Mesenchymal stem cell (in vitro differentiated cells and primary cell): ENCODE results near the gene IRAK3.

ENCODE experiments used
- DNase-seq: peaks from one replicate; pipeline ENCODE4 v3.0.0-alpha.2; 2013
- H2AFZ ChIP-seq: one replicate; pipeline ENCODE4 v1.6.1; 2013; ENCODE audit warnings: low read depth, mild to moderate bottlenecking, control low read depth, inconsistent platforms, low read length, moderate library complexity
- H2AK5ac ChIP-seq: 2 replicates; pipeline ENCODE4 v1.6.1; 2013; ENCODE audit warnings: low read length, moderate library complexity, mild to moderate bottlenecking, inconsistent platforms; ENCODE audit not compliant: severe bottlenecking
- H2BK120ac ChIP-seq: one replicate; pipeline ENCODE4 v1.6.1; 2013; ENCODE audit warnings: low read depth, mild to moderate bottlenecking, inconsistent platforms, low read length, moderate library complexity
- H2BK12ac ChIP-seq, 2 experiments: one replicate each; pipeline ENCODE4 v1.6.1; 2013; ENCODE audit warnings: inconsistent platforms in 2 of 2, low read length in 2 of 2, mild to moderate bottlenecking in 2 of 2, moderate library complexity in 2 of 2, control low read depth in 1 of 2
- H2BK15ac ChIP-seq: one replicate; pipeline ENCODE4 v1.6.1; 2013; ENCODE audit warnings: mild to moderate bottlenecking, low read depth, inconsistent platforms; ENCODE audit not compliant: poor library complexity, severe bottlenecking
- H2BK5ac ChIP-seq: 2 replicates; pipeline ENCODE4 v1.6.1; 2013; ENCODE audit warnings: low read depth, mild to moderate bottlenecking, low read length, control low read depth, inconsistent platforms; ENCODE audit not compliant: poor library complexity, severe bottlenecking
- H3K14ac ChIP-seq, 2 experiments: one replicate each; pipeline ENCODE4 v1.6.1; 2013; ENCODE audit warnings: inconsistent platforms in 2 of 2, low read length in 2 of 2, control low read depth in 1 of 2, mild to moderate bottlenecking in 1 of 2, moderate library complexity in 1 of 2
- H3K18ac ChIP-seq, 2 experiments: one replicate each; pipeline ENCODE4 v1.6.1; 2013; ENCODE audit warnings: inconsistent platforms in 2 of 2, low read length in 2 of 2, control low read depth in 1 of 2, low read depth in 1 of 2, mild to moderate bottlenecking in 1 of 2
- H3K23ac ChIP-seq, 2 experiments: one replicate each; pipeline ENCODE4 v1.6.1; 2013; ENCODE audit warnings: inconsistent platforms in 2 of 2, low read length in 2 of 2, mild to moderate bottlenecking in 2 of 2, moderate library complexity in 2 of 2, control low read depth in 1 of 2
- H3K27ac ChIP-seq: 2 replicates; pipeline ENCODE4 v1.5.1; 2013; ENCODE audit warnings: mild to moderate bottlenecking, moderate library complexity, low read length, control low read depth, inconsistent platforms; ENCODE audit not compliant: poor library complexity, severe bottlenecking
- H3K27me3 ChIP-seq, 2 experiments: 2 replicates each; pipeline versions ENCODE4 v1.6.1 to v1.7.0; 2013; ENCODE audit warnings: low read length in 2 of 2, mild to moderate bottlenecking in 2 of 2, moderate library complexity in 2 of 2, control low read depth in 1 of 2, inconsistent platforms in 1 of 2; ENCODE audit not compliant: control insufficient read depth in 1 of 2, insufficient read depth in 1 of 2
- H3K36me3 ChIP-seq, 2 experiments: 2 replicates each; pipeline versions ENCODE4 v1.6.1 to v1.7.0; 2013; ENCODE audit warnings: low read length in 2 of 2, control low read depth in 1 of 2, inconsistent platforms in 1 of 2, low read depth in 1 of 2, mild to moderate bottlenecking in 1 of 2; ENCODE audit not compliant: insufficient read depth in 2 of 2, control insufficient read depth in 1 of 2
- H3K4ac ChIP-seq, 2 experiments: one replicate each; pipeline ENCODE4 v1.6.1; 2013; ENCODE audit warnings: inconsistent platforms in 2 of 2, low read length in 2 of 2, mild to moderate bottlenecking in 2 of 2, moderate library complexity in 2 of 2, control low read depth in 1 of 2, low read depth in 1 of 2
- H3K4me1 ChIP-seq: 2 replicates; pipeline ENCODE4 v1.6.1; 2013; ENCODE audit warnings: low read depth, low read length, control low read depth; ENCODE audit not compliant: control insufficient read depth, insufficient read depth
- H3K4me2 ChIP-seq: 2 replicates; pipeline ENCODE4 v1.6.1; 2013; ENCODE audit warnings: low read length, mild to moderate bottlenecking, inconsistent platforms; ENCODE audit not compliant: poor library complexity, severe bottlenecking
- H3K4me3 ChIP-seq, 2 experiments: 2 replicates each; pipeline versions ENCODE4 v1.5.1 to v1.7.0; 2013; ENCODE audit warnings: low read length in 2 of 2, mild to moderate bottlenecking in 2 of 2, control low read depth in 1 of 2, low read depth in 1 of 2; ENCODE audit not compliant: insufficient read depth in 1 of 2
- H3K79me1 ChIP-seq: replicated peaks from 2 replicates; pipeline ENCODE4 v1.6.1; 2013; ENCODE audit warnings: mild to moderate bottlenecking, control low read depth, low read length, inconsistent platforms; ENCODE audit not compliant: poor library complexity, severe bottlenecking
- H3K9ac ChIP-seq: 2 replicates; pipeline ENCODE4 v1.7.0; 2013; ENCODE audit warnings: mild to moderate bottlenecking, low read length, moderate library complexity
- H3K9me3 ChIP-seq: 2 replicates; pipeline ENCODE4 v1.7.0; 2013; ENCODE audit warnings: mild to moderate bottlenecking, low read length; ENCODE audit not compliant: control insufficient read depth
- H4K8ac ChIP-seq: one replicate; pipeline ENCODE4 v1.6.1; 2013; ENCODE audit warnings: inconsistent platforms, mild to moderate bottlenecking, low read length, moderate library complexity
- H4K91ac ChIP-seq: one replicate; pipeline ENCODE4 v1.6.1; 2013; ENCODE audit warnings: mild to moderate bottlenecking, low read length, inconsistent platforms
- WGBS: methylation state at CpG from one replicate; pipeline ENCODE4 v1.1.7; 2013; ENCODE audit warnings: mixed read lengths; 5-methylcytosine and 5-hydroxymethylcytosine counted together

IRAK3 gene

GRCh38 chr12:66160704-66161103 lies 28.3 kb upstream of the IRAK3 start:
- H2AK5ac ChIP-seq, result no peak overlapping the region
- no peak overlapping the region for H3K4me2 ChIP-seq
- H3K18ac ChIP-seq, result no peak overlapping the region
- H3K4me3 ChIP-seq, result no peak overlapping the region
- H2BK15ac ChIP-seq, result no peak overlapping the region
- peaks cover 15% of the 10 kb centered on the region for H3K79me1 ChIP-seq
- H3K23ac ChIP-seq, result no peak overlapping the region
- no peak overlapping the region for H3K9ac ChIP-seq
- no peak overlapping the region for H2BK5ac ChIP-seq
- H2BK12ac ChIP-seq, result no peak overlapping the region
- peaks cover 4 to 21% of the 10 kb centered on the region in 2 experiments for H3K36me3 ChIP-seq
- DNase-seq, result no peak
- H3K4ac ChIP-seq, result no peak overlapping the region
- H3K4me1 ChIP-seq, result no peaks in the 10 kb centered on the region
- WGBS, result 97% methylated on average over 22 of the region's 28 CpGs
- peak overlapping the region; percentile 75 for H4K91ac ChIP-seq
- no peak overlapping the region for H3K27ac ChIP-seq
- no peak overlapping the region for H2BK120ac ChIP-seq
- H3K9me3 ChIP-seq, result peaks cover 5% of the 10 kb centered on the region
- H2AFZ ChIP-seq, result no peak overlapping the region
- H4K8ac ChIP-seq, result no peak overlapping the region
- no peaks in the 10 kb centered on the region for H3K27me3 ChIP-seq
- no peak overlapping the region for H3K14ac ChIP-seq

- Histone ChIP-seq H2AFZ (no peak overlapping the region), H2BK5ac (no peak overlapping the region), H3K79me1 (peaks cover 10% of the 10 kb centered on the region), H3K9me3 (peaks cover 5% of the 10 kb centered on the region), H3K27ac (no peak overlapping the region), H3K14ac (no peak overlapping the region), H4K8ac (no peak overlapping the region), H3K4me3 (no peak overlapping the region), H3K18ac (no peak overlapping the region), H2BK120ac (no peak overlapping the region), H3K9ac (no peak overlapping the region), H4K91ac (no peak overlapping the region), H3K4me2 (no peak overlapping the region), H3K4me1 (no peaks in the 10 kb centered on the region), H2AK5ac (no peak overlapping the region), H2BK12ac (no peak overlapping the region), H3K36me3 (peaks cover 4 to 37% of the 10 kb centered on the region in 2 experiments), H3K27me3 (no peaks in the 10 kb centered on the region), H3K23ac (no peak overlapping the region), H2BK15ac (no peak overlapping the region), H3K4ac (no peak overlapping the region)
- 97% methylated on average over 2 of the region's 2 CpGs for WGBS
- no peak for DNase-seq
Measured at GRCh38 chr12:66162701-66163100, 26.3 kb upstream of the IRAK3 start.

GRCh38 chr12:66163289-66163688 lies 25.7 kb upstream of the IRAK3 start:
- Histone ChIP-seq H3K4me2 (no peak overlapping the region), H3K23ac (no peak overlapping the region), H3K36me3 (peaks cover 4 to 37% of the 10 kb centered on the region in 2 experiments), H3K18ac (no peak overlapping the region), H2BK12ac (no peak overlapping the region), H3K4ac (no peak overlapping the region), H3K9me3 (peaks cover 5% of the 10 kb centered on the region), H3K27ac (no peak overlapping the region), H4K8ac (no peak overlapping the region), H3K79me1 (peaks cover 10% of the 10 kb centered on the region), H2BK120ac (no peak overlapping the region), H3K27me3 (no peaks in the 10 kb centered on the region), H2BK15ac (no peak overlapping the region), H3K14ac (no peak overlapping the region), H3K9ac (no peak overlapping the region), H3K4me3 (no peak overlapping the region), H4K91ac (no peak overlapping the region), H3K4me1 (no peaks in the 10 kb centered on the region), H2AK5ac (no peak overlapping the region), H2AFZ (no peak overlapping the region), H2BK5ac (no peak overlapping the region)
- no peak for DNase-seq
- 87% methylated on average over 2 of the region's 4 CpGs for WGBS

DNA sequence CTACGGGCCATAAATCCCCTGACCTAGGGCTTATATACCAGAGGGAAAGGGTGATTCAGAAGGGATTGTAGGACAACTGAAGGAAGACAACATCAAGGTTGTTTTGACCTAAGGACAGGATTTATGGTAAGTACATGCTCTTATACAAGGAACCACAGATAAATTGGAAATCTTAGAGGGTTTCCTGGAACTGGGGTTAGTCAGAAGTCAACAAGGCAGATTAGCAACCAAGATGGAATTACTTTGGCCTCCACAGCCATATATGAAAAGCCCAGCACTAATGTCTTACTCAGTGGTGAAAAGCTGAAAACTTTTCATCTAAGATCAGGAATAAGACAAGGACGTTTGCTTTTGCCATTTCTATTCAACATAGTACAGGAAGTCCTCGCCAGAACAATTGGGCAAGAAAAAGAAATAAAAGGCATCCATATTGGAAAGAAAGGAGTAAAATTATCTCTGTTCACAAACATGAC lies 24.6 kb upstream of the IRAK3 start:
- Histone ChIP-seq H3K18ac (no peak overlapping the region), H3K27ac (no peak overlapping the region), H3K79me1 (peaks cover 7% of the 10 kb centered on the region), H4K91ac (no peak overlapping the region), H2AFZ (no peak overlapping the region), H2BK12ac (no peak overlapping the region), H3K14ac (no peak overlapping the region), H3K27me3 (no peaks in the 10 kb centered on the region), H3K23ac (no peak overlapping the region), H4K8ac (no peak overlapping the region), H2BK5ac (no peak overlapping the region), H2BK120ac (no peak overlapping the region), H3K9me3 (peaks cover 5% of the 10 kb centered on the region), H2BK15ac (no peak overlapping the region), H3K4me2 (no peak overlapping the region), H3K36me3 (peaks cover 4 to 30% of the 10 kb centered on the region in 2 experiments), H3K9ac (peak overlapping the region; percentile 32), H2AK5ac (no peak overlapping the region), H3K4ac (no peak overlapping the region), H3K4me1 (no peaks in the 10 kb centered on the region), H3K4me3 (no peak overlapping the region)
- DNase-seq, result peak; percentile 50
- 84% methylated on average over 1 of the region's 3 CpGs for WGBS
